Measurements from ENCODE around the gene HDAC8. TPM values are rescaled to one million over a fixed set of nuclear protein-coding genes. Genes with fewer than 3 reads are reported as not detected.

HDAC8 gene
- total RNA-seq, 6 experiments from 2014 or later, result 12.6 to 19.4 (median 17.0) TPM

GRCh38 chrX:72393836-72394517 lies 178.7 kb downstream of the HDAC8 start:
- no peaks in the 10 kb centered on the region for H3K27me3 ChIP-seq
- intact Hi-C loops (cut with DNase I), result no loop called here
- 49% methylated on average over 8 of the region's 8 CpGs for WGBS (ENCODE audit: insufficient coverage, low coverage, low lambda C conversion rate, missing lambda C conversion rate)

GRCh38 chrX:72392816-72393800 lies 179.5 kb downstream of the HDAC8 start:
- Histone ChIP-seq H3K27me3 (no peaks in the 10 kb centered on the region), H3K36me3 (no peaks in the 10 kb centered on the region), H3K9me3 (no peaks in the 10 kb centered on the region), H3K4me1 (no peaks in the 10 kb centered on the region), H3K4me3 (no peak overlapping the region), H3K27ac (no peak overlapping the region)
- TF ChIP-seq POLR2A (IDR thresholded peaks at IDR 0.05), result no peak
- no peak for TF ChIP-seq CTCF (IDR thresholded peaks at IDR 0.05)
- WGBS (ENCODE audit: insufficient coverage, low coverage, low lambda C conversion rate, missing lambda C conversion rate), result 52% methylated on average over 11 of the region's 11 CpGs
- DNase-seq (no peak), ATAC-seq (no peak)
- intact Hi-C loops (cut with DNase I), result no loop called here

More at GRCh38 chrX:72393836-72394517, 178.7 kb downstream of the HDAC8 start:
- Histone ChIP-seq H3K27ac (no peak overlapping the region), H3K4me3 (no peak overlapping the region), H3K4me1 (no peaks in the 10 kb centered on the region), H3K9me3 (no peaks in the 10 kb centered on the region), H3K36me3 (no peaks in the 10 kb centered on the region)
- TF ChIP-seq CTCF (IDR thresholded peaks at IDR 0.05) (no peak), POLR2A (IDR thresholded peaks at IDR 0.05) (no peak)
- ATAC-seq, result no peak
- no peak for DNase-seq

- ATAC-seq, result no peak
Measured at GRCh38 chrX:72392042-72392441, 180.6 kb downstream of the HDAC8 start.

GRCh38 chrX:72387247-72387646 lies 185.4 kb downstream of the HDAC8 start:
- intact Hi-C loops (cut with DNase I), result no loop called here
- no peak for ATAC-seq
- 50% methylated on average over 2 of the region's 3 CpGs for WGBS (ENCODE audit: insufficient coverage, low coverage, low lambda C conversion rate, missing lambda C conversion rate)

More at GRCh38 chrX:72392042-72392441, 180.6 kb downstream of the HDAC8 start:
- DNase-seq, result no peak
- Histone ChIP-seq H3K4me3 (no peak overlapping the region), H3K27ac (no peak overlapping the region), H3K9me3 (no peaks in the 10 kb centered on the region), H3K36me3 (no peaks in the 10 kb centered on the region), H3K4me1 (no peaks in the 10 kb centered on the region), H3K27me3 (no peaks in the 10 kb centered on the region)
- intact Hi-C loops (cut with DNase I), result no loop called here
- no peak for TF ChIP-seq POLR2A (IDR thresholded peaks at IDR 0.05)
- no peak for TF ChIP-seq CTCF (IDR thresholded peaks at IDR 0.05)

More at GRCh38 chrX:72387247-72387646, 185.4 kb downstream of the HDAC8 start:
- TF ChIP-seq CTCF (IDR thresholded peaks at IDR 0.05) (no peak), POLR2A (IDR thresholded peaks at IDR 0.05) (no peak)
- Histone ChIP-seq H3K27ac (no peak overlapping the region), H3K27me3 (no peaks in the 10 kb centered on the region), H3K36me3 (no peaks in the 10 kb centered on the region), H3K4me1 (peaks cover 0 to 5% (median 0%) of the 10 kb centered on the region in 4 donors), H3K9me3 (no peaks in the 10 kb centered on the region), H3K4me3 (no peak overlapping the region)
- DNase-seq, result no peak
